SJCRH30 (cell line): ENCODE data around the gene OR10H1. TPM values are rescaled to one million over a fixed set of nuclear protein-coding genes. Genes with fewer than 3 reads are reported as not detected.
"Not testable (repeated sequence)": the region's sequence is repeated elsewhere in the genome, so short reads cannot be mapped to it uniquely, and the experiment has no call there.

Experiments
- DNase-seq, 2 experiments: peaks; one replicate each; pipeline ENCODE4 v3.0.0-alpha.2; 2015 to 2020
- H3K27ac ChIP-seq: fragments of 250-450 bp; sonication (Bioruptor Pico); 2 replicates; pipeline ENCODE4 v1.5.1; 2020; ENCODE audit warnings: mild to moderate bottlenecking, moderate library complexity
- H3K27me3 ChIP-seq: fragments of 250-450 bp; sonication (Bioruptor Pico); 2 replicates; pipeline ENCODE4 v1.5.1; 2020; ENCODE audit warnings: mild to moderate bottlenecking, moderate library complexity
- H3K36me3 ChIP-seq: fragments of 250-450 bp; sonication (Bioruptor Pico); 2 replicates; pipeline ENCODE4 v1.5.1; 2020; ENCODE audit warnings: mild to moderate bottlenecking, moderate library complexity
- H3K4me1 ChIP-seq: fragments of 250-450 bp; sonication (Bioruptor Pico); 2 replicates; pipeline ENCODE4 v1.5.1; 2020; ENCODE audit warnings: mild to moderate bottlenecking, moderate library complexity
- H3K4me3 ChIP-seq: fragments of 250-450 bp; sonication (Bioruptor Pico); 2 replicates; pipeline ENCODE4 v1.5.1; 2020; ENCODE audit warnings: mild to moderate bottlenecking, moderate library complexity
- H3K9me3 ChIP-seq: fragments of 250-450 bp; sonication (Bioruptor Pico); replicated peaks from 2 replicates; pipeline ENCODE4 v1.5.1; 2020; ENCODE audit warnings: mild to moderate bottlenecking, moderate library complexity
- total RNA-seq: library from RNA; depleted of rRNA; stranded (reverse); fragments of >200 nt; shearing (Covaris generic); gene quantifications from 2 replicates; pipeline ENCODE4 v1.2.3, GENCODE V29; 2014

OR10H1 gene
- total RNA-seq, 1 experiment from 2014 or later: not detected

DNA sequence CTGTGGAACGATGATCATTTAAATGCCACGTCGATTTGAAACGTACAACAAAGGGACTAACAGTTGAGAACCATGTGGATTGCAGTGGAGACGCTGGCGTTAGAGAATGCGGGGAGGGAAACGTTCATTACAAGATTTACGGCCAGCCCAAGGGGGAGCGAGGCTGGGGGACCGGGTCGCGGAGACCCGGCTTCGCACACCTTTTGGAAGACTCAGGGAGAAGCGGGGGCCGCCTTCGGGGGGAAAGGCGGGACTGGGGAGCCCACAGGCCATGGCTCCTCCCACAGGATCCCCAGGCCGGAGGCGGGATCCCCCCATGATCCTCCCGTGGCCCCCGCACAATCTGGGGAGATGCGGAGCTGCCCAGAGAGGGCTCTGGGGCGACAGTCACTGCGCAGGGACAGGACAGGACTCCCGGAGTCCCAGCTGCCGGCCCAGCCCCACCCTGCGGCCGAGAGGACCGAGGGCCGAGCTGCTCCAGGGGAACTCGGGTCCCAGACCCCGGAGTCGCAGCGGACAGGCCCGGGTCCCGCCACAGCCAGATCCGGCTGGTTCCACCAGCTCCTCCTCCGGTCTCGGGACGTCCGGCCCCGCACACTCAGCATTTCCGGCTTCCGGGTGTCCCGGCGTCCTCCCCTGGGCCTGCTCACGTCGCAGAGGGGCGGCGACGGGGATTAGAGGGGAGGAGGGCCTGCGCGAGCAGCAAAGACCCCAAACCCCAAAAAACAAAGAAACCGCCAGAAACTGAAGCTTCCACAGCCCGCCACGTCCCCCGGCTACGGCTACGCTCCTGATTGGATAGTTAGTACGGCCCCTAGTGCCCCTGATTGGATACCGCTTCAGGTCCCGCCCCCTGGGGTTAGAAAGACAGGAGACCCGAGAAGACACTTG, 21.1 kb upstream of the OR10H1 start:
- H3K4me1 ChIP-seq: no peaks in the 10 kb centered on the region
- peak; percentile 95 to 97 for DNase-seq
- H3K27ac ChIP-seq: peak overlapping the region; percentile 69
- no peaks in the 10 kb centered on the region for H3K9me3 ChIP-seq
- H3K4me3 ChIP-seq: peak overlapping the region; percentile 64
- no peaks in the 10 kb centered on the region for H3K27me3 ChIP-seq
- H3K36me3 ChIP-seq: no peaks in the 10 kb centered on the region

DNA sequence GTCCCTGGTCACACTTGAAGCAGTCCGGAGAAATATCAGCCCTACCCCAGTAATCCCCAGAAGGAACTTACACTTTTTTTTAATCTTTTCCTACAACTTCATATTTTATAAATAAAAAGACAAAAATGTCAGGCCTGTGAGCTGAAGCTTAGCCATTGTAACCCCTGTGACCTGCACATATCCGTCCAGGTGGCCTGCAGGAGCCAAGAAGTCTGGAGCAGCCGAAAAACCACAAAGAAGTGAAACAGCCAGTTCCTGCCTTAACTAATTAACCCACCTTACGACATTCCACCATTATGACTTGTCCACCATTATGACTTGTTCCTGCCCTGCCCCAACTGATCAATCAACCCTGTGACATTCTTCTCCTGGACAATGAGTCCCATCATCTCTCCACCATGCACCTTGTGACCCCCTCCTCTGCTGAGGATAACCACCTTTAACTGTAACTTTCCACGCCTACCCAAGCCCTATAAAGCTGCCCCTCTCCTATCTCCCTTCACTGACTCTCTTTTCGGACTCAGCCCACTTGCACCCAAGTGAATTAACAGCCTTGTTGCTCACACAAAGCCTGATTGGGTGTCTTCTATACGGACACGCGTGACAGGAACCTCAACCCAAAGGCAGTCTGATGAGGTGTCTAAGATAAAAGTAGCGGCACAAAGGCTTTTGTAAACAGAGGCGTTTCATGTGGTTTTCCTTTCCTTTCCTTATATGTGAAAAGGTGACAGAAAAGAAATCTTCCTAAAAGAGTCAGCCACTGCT, 20.3 kb upstream of the OR10H1 start:
- not testable (repeated sequence) for H3K9me3 ChIP-seq, H3K27me3 ChIP-seq, H3K36me3 ChIP-seq, H3K4me1 ChIP-seq
- Histone ChIP-seq H3K27ac (peak overlapping the region; percentile 69), H3K4me3 (peak overlapping the region; percentile 64)
- DNase-seq: peak in 1 of 2 experiments; percentile 9

DNA sequence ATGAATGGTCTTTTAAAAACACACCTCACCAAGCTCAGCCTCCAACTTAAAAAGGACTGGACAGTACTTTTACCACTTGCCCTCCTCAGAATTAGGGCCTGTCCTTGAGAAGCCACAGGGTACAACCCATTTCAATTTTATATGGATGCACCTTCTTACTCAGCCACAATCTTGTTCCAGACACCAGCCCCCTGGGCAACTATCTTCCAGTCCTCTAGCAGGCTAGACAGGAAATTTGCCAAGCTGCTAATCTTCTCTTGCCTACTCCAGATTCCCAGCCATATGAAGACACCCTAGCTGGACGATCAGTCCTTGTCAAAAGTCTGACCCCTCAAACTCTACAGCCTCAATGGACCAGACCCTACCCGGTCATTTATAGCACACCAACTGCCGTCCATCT, 18.8 kb upstream of the OR10H1 start:
- H3K4me1 ChIP-seq, DNase-seq, H3K4me3 ChIP-seq, H3K27ac ChIP-seq, H3K9me3 ChIP-seq, H3K36me3 ChIP-seq, H3K27me3 ChIP-seq: not testable (repeated sequence)

DNA sequence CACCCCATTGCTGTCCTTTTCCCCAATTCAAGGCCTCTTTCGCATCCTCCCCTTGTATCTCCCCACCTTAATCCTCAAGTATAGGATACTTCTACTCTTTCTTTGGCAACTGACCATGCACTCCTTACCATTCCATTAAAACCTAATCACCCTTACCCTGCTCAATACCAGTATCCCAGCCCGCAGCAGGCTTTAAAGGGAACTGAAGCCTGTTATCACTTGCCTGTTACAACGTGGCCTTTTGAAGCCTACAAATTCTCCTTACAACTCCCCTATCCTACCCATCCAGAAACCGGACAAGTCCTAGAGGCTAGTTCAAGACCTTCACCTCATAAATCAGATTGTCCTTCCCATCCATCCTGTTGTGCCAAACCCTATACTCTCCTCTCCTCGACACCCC, 16.2 kb upstream of the OR10H1 start:
- DNase-seq: no peak
- H3K27me3 ChIP-seq: no peaks in the 10 kb centered on the region; the same call in 1 of the 2 replicates
- no peak overlapping the region for H3K27ac ChIP-seq
- no peak overlapping the region for H3K4me3 ChIP-seq
- H3K36me3 ChIP-seq: no peaks in the 10 kb centered on the region
- H3K9me3 ChIP-seq: no peaks in the 10 kb centered on the region
- no peaks in the 10 kb centered on the region for H3K4me1 ChIP-seq

DNA sequence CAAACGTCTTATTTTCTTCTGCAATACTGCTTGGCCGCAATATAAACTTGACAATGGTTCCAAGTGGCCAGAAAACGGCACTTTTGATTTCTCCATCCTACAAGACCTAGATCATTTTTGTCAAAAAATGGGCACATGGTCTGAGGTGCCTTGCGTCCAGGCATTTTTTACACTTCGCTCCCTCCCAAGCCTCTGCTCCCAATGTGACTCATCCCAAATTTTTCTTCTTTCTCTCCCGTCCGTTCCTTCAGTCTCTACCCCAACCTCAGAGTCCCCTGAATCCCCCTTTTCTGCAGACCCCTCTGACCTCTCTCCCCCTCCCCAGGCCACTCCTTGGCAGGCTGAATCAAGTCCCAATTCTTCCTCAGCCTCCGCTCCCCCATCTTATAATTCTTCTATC, 14.3 kb upstream of the OR10H1 start:
- H3K27ac ChIP-seq: no peak overlapping the region
- H3K27me3 ChIP-seq: no peaks in the 10 kb centered on the region; the same call in 1 of the 2 replicates
- no peaks in the 10 kb centered on the region for H3K4me1 ChIP-seq
- no peaks in the 10 kb centered on the region for H3K36me3 ChIP-seq
- no peak for DNase-seq
- H3K9me3 ChIP-seq: no peaks in the 10 kb centered on the region
- no peak overlapping the region for H3K4me3 ChIP-seq

DNA sequence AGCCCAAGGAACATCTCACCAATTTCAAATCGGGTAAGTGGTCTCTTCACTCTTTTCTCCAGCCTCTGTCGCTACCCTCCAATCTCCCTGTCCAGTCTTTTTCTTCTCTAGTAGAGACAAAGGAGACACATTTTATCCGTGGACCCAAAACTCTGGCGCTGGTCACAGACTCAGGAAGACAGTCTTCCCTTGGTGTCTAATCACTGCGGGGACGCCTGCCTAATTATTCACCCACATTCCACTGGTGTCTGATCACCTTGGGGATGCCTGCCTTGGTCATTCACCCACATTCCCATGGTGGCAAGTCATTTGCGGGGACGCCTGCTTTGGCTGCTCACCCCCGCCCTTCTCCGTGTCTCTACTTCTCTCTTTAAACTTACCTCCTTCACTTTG, 13.8 kb upstream of the OR10H1 start:
- Histone ChIP-seq H3K4me1 (no peaks in the 10 kb centered on the region), H3K27me3 (no peaks in the 10 kb centered on the region; the same call in 1 of the 2 replicates), H3K27ac (no peak overlapping the region), H3K36me3 (no peaks in the 10 kb centered on the region), H3K9me3 (no peaks in the 10 kb centered on the region), H3K4me3 (no peak overlapping the region)
- no peak for DNase-seq

DNA sequence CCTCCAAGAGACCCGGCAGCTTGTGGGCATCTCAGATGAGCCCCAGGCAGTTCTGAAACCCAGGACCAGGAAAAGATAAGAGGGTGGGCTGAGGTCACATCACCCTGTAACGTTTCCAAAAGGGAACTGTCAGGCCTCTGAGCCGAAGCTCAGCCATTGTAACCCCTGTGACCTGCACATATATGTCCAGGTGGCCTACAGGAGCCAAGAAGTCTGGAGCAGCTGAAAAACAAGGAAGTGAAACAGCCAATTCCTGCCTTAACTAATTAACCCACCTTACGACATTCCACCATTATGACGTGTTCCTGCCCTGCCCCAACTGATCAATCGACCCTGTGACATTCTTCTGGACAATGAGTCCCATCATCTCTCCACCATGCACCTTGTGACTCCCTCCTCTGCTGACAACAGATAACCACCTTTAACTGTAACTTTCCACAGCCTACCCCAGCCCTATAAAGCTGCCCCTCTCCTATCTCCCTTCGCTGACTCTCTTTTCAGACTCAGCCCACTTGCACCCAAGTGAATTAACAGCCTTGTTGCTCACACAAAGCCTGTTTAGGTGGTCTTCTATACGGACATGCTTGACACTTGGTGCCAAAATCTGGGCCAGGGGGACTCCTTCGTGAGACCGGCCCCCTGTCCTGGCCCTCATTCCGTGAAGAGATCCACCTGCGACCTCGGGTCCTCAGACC, 13.3 kb upstream of the OR10H1 start:
- H3K36me3 ChIP-seq, H3K4me1 ChIP-seq, DNase-seq, H3K9me3 ChIP-seq, H3K27ac ChIP-seq, H3K4me3 ChIP-seq, H3K27me3 ChIP-seq: not testable (repeated sequence)

DNA sequence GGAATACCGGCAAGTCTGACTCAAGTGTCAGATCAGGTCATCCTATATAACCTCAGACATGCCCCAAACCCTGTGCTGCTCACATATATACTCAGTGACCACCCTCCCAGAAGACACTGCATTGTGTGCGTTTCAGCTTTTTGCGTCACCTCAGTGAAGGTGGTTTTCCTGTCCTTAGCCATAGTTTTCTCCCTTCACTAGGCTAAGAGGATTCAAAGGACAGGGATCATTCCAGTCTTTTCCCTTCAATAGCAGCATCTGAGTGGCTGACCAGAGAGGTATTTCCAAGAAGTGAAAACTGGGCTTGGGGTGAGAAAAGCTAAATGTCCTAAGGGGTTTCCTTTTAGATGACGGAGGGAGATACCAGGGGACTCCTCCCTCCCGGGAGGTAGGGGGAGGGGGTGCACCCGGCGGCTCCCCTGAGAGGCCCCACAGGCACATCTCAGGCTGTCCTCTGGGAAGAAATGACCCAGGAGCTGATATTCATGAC, 12.7 kb upstream of the OR10H1 start:
- no peaks in the 10 kb centered on the region for H3K36me3 ChIP-seq
- no peak overlapping the region for H3K4me3 ChIP-seq
- no peak overlapping the region for H3K27ac ChIP-seq
- no peak for DNase-seq
- H3K9me3 ChIP-seq: no peaks in the 10 kb centered on the region
- no peaks in the 10 kb centered on the region; the same call in 1 of the 2 replicates for H3K27me3 ChIP-seq
- H3K4me1 ChIP-seq: no peaks in the 10 kb centered on the region

DNA sequence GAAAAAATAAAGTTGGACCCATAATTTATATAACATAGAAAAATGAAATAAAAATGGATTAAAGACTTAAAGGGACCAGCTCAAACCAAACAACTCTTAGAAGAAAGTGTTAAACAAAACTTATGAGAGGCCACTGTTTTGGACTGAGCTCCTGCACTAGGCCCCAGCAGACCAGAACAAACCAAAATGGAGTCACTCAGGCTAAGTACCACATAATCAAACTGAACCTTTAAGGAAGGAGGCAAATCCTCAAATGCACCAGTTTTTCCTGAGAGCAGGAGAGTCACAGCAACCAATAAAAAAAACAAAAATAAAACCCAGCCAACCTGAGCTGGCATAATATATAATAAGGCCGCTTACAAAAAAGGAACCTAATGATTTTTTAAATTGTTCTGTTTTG, 10.3 kb upstream of the OR10H1 start:
- Histone ChIP-seq H3K4me1 (no peaks in the 10 kb centered on the region), H3K27me3 (no peaks in the 10 kb centered on the region; the same call in 1 of the 2 replicates), H3K27ac (no peak overlapping the region)

DNA sequence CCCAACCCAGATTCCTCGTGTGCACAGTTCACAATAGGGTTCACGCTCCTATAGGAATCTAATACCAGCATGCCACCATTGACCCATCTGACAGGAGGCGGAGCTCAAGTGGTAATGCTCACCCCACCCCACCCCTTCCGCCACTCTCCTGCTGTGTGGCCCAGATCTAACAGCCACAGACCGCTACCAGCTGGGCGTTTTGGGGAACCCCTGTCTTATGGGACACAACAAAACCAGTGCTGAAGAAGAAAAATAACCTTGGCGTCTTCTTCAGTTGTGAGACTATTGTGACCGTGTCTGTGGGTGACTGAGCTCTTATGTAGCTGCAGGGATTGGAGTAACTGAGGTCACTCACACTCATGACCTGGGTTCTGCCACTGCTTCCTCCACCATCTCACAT, 5.2 kb upstream of the OR10H1 start:
- H3K4me1 ChIP-seq: no peaks in the 10 kb centered on the region
- no peaks in the 10 kb centered on the region for H3K9me3 ChIP-seq
- no peak for DNase-seq
- peaks cover 4% of the 10 kb centered on the region; the same call in 1 of the 2 replicates for H3K27me3 ChIP-seq
- H3K27ac ChIP-seq: no peak overlapping the region
- H3K4me3 ChIP-seq: no peak overlapping the region
- no peaks in the 10 kb centered on the region for H3K36me3 ChIP-seq

More for the DNA sequence above, 10.3 kb upstream of the OR10H1 start:
- Histone ChIP-seq H3K4me3 (no peak overlapping the region), H3K36me3 (no peaks in the 10 kb centered on the region), H3K9me3 (no peaks in the 10 kb centered on the region)
- DNase-seq: no peak

DNA sequence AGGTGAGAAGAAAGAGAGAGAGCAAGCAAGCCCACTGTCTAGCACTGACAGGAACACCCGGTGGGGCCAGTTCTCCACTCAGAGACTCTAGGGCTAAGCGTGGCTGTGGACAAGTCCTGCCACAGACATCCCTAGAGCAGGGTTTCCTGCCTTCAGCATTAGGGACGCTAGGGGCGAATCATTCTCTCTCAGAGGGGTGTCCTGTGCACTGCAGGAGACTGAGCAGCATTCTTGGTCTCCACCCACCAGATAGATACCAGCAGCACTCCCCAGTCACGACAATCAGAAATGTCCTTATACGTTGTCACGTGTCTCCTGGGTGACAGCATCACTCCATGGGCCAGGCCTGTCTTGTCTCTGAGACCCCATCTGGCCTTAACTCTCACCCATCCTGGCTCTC, 1.5 kb downstream of the OR10H1 start:
- no peak overlapping the region for H3K4me3 ChIP-seq
- H3K9me3 ChIP-seq: no peaks in the 10 kb centered on the region
- no peak overlapping the region for H3K27ac ChIP-seq
- no peak for DNase-seq
- no peaks in the 10 kb centered on the region for H3K36me3 ChIP-seq
- peaks cover 7% of the 10 kb centered on the region for H3K27me3 ChIP-seq
- H3K4me1 ChIP-seq: no peaks in the 10 kb centered on the region

DNA sequence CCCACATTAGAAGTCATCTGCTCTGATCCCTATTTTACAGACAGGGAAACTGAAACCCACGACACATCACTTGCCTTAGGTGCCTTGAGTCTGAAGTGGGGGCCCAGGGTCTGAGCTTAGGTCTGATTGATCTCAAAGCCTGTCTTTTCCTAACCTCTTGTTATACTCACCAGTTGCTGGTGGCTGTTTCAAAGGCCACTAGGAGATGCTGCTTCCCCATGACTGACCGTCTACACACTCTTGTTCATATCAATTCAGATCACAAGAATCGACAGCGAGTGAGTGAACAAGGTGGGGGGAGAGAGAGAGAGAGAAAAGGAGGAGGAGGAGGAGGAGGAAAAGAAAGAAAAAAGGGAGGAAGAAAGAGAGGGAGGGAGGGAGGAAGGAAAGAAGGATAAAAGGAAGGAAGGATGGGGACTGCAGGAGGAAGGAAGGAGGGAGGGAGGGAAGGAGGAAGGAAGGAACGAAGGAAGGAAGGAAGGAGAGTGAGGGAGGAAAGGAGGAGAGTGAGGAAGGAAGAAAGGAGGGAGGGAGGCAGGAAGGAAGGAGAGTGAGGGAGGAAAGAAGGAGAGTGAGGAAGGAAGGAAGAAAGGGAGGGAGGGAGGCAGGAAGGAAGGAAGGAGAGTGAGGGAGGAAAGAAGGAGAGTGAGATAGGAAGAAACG, 3.3 kb downstream of the OR10H1 start:
- DNase-seq: no peak
- Histone ChIP-seq H3K4me1 (no peaks in the 10 kb centered on the region), H3K27ac (no peak overlapping the region), H3K36me3 (no peaks in the 10 kb centered on the region), H3K9me3 (no peaks in the 10 kb centered on the region), H3K4me3 (no peak overlapping the region), H3K27me3 (peaks cover 7% of the 10 kb centered on the region)

DNA sequence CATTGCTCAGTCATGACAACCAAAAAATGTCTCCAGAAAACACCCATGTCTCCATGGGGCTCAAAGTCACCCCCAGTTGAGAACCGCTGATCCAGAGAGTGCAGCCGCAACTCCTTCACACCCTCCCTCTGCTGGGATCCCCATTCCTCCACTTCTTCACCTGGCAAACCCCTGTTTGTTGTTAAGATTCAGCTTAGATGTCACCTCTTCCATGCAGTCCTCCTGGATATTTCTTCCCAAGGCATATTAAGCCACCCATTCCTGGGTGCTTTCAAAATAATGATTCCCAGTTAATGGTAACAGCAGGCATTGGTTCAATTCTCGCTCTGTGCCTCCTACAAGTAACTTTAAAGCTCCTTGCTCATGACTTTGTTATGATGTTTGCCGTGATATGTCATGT, 4.0 kb downstream of the OR10H1 start:
- DNase-seq: no peak
- H3K27me3 ChIP-seq: peaks cover 7% of the 10 kb centered on the region
- H3K36me3 ChIP-seq: no peaks in the 10 kb centered on the region
- no peaks in the 10 kb centered on the region for H3K4me1 ChIP-seq
- H3K9me3 ChIP-seq: no peaks in the 10 kb centered on the region
- no peak overlapping the region for H3K4me3 ChIP-seq
- no peak overlapping the region for H3K27ac ChIP-seq

DNA sequence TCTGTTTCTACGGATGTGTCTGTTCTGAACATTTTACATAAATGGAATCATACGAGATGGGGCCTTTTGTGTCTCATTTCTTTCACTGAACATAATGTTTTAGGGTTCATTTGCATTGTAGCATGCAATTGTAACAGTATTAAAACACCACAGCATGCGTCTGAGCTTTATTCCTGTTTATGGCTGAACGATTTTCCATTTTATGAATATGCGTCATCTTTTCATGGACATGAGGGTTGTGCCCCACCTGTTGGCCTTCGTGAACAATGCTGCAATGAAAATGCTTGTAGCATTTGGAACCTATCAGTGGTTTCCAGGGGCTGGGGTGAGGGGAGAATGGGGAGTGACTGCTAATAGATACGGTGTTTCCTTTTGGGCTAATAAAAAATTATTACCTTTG, 5.1 kb downstream of the OR10H1 start:
- DNase-seq: peak in 1 of 2 experiments; percentile 10
- Histone ChIP-seq H3K4me3 (no peak overlapping the region), H3K4me1 (no peaks in the 10 kb centered on the region), H3K27me3 (peaks cover 4% of the 10 kb centered on the region; the same call in 1 of the 2 replicates), H3K36me3 (no peaks in the 10 kb centered on the region), H3K9me3 (0 out of 2 replicates have a peak, but pooled peaks cover 2% of the 10 kb centered on the region), H3K27ac (no peak overlapping the region)
